ENCODE measurements around the gene ARHGAP33. TPM values are rescaled to one million over a fixed set of nuclear protein-coding genes. Genes with fewer than 3 reads are reported as not detected.

Gene ARHGAP33
- total and polyA plus RNA-seq, 10 of the 15 experiments (the other 5 are each of a cell fraction or from before 2014, with no cell fraction given), result 0.05 to 22.9 (median 2.3) TPM; not detected in 1

- TF ChIP-seq MLLT1 (IDR thresholded peaks at IDR 0.05), result 0 out of 2 replicates have a peak, but pooled peaks have one; percentile 1
- peak; percentile 56; the same call in 1 of the 2 replicates for TF ChIP-seq STAT1 (conservative IDR thresholded peaks at IDR 0.05)
- TF ChIP-seq IKZF1 (conservative IDR thresholded peaks at IDR 0.05), result peak; percentile 97
- no peak for TF ChIP-seq BCLAF1 (IDR thresholded peaks at IDR 0.05)
- no peak for TF ChIP-seq SMAD5 (IDR thresholded peaks at IDR 0.05; ENCODE audit: low read depth)
- TF ChIP-seq CHD2 (IDR thresholded peaks at IDR 0.05; ENCODE audit: borderline replicate concordance, low read depth, low read length), result peak; percentile 71; the same call in 1 of the 2 replicates
- 0 out of 2 replicates have a peak, but pooled peaks have one; percentile 30 for TF ChIP-seq TBL1XR1 (IDR thresholded peaks at IDR 0.05; ENCODE audit: low read depth, low read length)
- TF ChIP-seq HCFC1 (IDR thresholded peaks at IDR 0.05; ENCODE audit: low read length), result peak; percentile 93
- peak in 1 of 2 experiments; percentile 65; a peak in 2 of 3 replicates for TF ChIP-seq EGR1 (IDR thresholded peaks at IDR 0.05; ENCODE audit: borderline replicate concordance in 1 of 2, low read depth in 2 of 2, low read length in 2 of 2)
- TF ChIP-seq SREBF1 (IDR thresholded peaks at IDR 0.05; ENCODE audit: low read length), result peak; percentile 66
- peak; percentile 93 for TF ChIP-seq GABPA (IDR thresholded peaks at IDR 0.05; ENCODE audit: low read depth)
- TF ChIP-seq ATF7 (IDR thresholded peaks at IDR 0.05; ENCODE audit: low read depth), result peak; percentile 88
- no peak for TF ChIP-seq ZBTB33 (IDR thresholded peaks at IDR 0.05)
- TF ChIP-seq SP1 (IDR thresholded peaks at IDR 0.05; ENCODE audit: low read depth, low read length), result peak; percentile 26
- peak; percentile 94 for TF ChIP-seq YY1 (IDR thresholded peaks at IDR 0.05; ENCODE audit: low read depth, low read length)
- TF ChIP-seq TCF3 (IDR thresholded peaks at IDR 0.05; ENCODE audit: borderline replicate concordance, insufficient read depth, low read depth, low read length), result no peak
- peak; percentile 27; the same call in 1 of the 2 replicates for TF ChIP-seq ATF3 (IDR thresholded peaks at IDR 0.05; ENCODE audit: borderline replicate concordance, extremely low read depth, low read depth, low read length)
These were observed 29.9 kb upstream of the ARHGAP33 start, which contains the start of the genes PSENEN and U2AF1L4 (continued) for GRCh38 chr19:35745328-35746086.
